ENCODE measurements around the gene CTCFL. TPM values are rescaled to one million over a fixed set of nuclear protein-coding genes. Genes with fewer than 3 reads are reported as not detected.

CTCFL gene
- total and polyA plus RNA-seq, 2 of the 8 experiments (the other 6 are each of a cell fraction or from before 2014, with no cell fraction given) = 0.30 to 0.80 TPM

DNA sequence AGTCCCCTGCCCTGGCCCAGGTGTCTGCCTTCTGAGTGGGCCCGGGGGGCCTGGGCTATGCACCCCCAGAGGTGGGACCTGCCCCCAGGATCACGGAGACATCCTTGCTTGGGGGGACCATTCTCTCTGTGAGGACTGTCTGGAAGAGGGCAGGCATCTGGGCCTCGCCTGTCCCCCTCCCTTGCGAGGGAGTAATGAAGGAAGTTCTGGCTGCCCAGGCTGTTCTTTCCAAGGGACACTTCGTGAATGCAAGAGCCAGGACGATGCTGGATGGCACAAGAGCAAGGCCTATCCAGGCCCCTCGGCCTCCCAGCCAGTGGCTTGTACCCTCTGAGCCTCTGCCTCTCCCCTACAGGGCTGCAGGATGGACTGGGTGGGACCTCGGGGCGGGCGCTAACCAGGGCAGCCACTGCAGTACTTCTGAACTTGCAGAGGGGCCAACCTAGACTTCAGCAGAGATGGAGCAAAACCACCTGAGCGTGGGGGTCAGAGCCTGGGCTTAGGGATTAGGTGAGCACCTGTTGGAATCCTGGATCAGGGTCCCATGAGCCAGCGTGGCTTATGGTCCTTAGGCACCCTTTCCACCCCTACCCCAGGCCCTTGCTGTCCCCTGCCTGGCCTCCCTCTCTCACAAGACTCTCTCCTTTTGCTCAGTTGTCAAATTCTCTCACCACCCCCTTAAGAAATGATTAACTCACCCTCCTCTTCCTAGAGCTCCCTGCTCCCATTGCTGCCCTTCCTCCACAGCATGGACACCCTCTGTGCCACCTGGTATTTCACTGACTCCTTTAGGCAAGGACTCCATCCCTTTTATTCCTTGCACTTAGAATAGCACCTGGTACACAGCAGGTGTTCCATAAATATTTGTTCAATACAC, 53.2 kb downstream of the CTCFL start:
- no peak overlapping the region for H3K56ac ChIP-seq (replicated peaks; ENCODE audit: insufficient read length, low read depth, low read length)
- 0 out of 2 replicates have a peak overlapping the region, but pooled peaks have one; percentile 43 for H2AFZ ChIP-seq (ENCODE audit: low read length)
- no peak overlapping the region for H3K9ac ChIP-seq (replicated peaks in 1 of 4; ENCODE audit: extremely low read depth in 1 of 4, low read depth in 3 of 4, low read length in 3 of 4)
- no peaks in the 10 kb centered on the region for H3K36me3 ChIP-seq (ENCODE audit: control insufficient read depth in 2 of 4, insufficient read depth in 4 of 4, low read length in 3 of 4)
- no peaks in the 10 kb centered on the region; a peak in 1 of 7 replicates for H3K27me3 ChIP-seq (replicated peaks in 1 of 4; ENCODE audit: control insufficient read depth in 3 of 4, extremely low read depth in 1 of 4, insufficient read depth in 3 of 4, low read length in 3 of 4)
- DNase-seq (ENCODE audit: low read depth in 1 of 2, low spot score in 2 of 2) (no peak), FAIRE-seq (no peak)
- no peak overlapping the region for H3K14ac ChIP-seq (ENCODE audit: insufficient read length)
- H3K18ac ChIP-seq (ENCODE audit: extremely low read depth, low read length) = peak overlapping the region; percentile 43; the same call in 1 of the 2 replicates
- peaks cover 0 to 30% (median 19%) of the 10 kb centered on the region in 4 experiments; a peak in 6 of 7 replicates for H3K4me1 ChIP-seq (replicated peaks in 1 of 4; ENCODE audit: control insufficient read depth in 3 of 4, insufficient read depth in 4 of 4, low read length in 3 of 4)
- no peak overlapping the region for H2BK120ac ChIP-seq (replicated peaks; ENCODE audit: low read depth, low read length)
- H3K4ac ChIP-seq (replicated peaks; ENCODE audit: insufficient read length, low read depth, low read length) = no peak overlapping the region
- H4K5ac ChIP-seq (ENCODE audit: insufficient read length, low read depth, low read length) = no peak overlapping the region
- H2AK5ac ChIP-seq (ENCODE audit: low read depth, low read length) = no peak overlapping the region
- peak overlapping the region; percentile 60; the same call in 1 of the 2 replicates for H2BK12ac ChIP-seq (ENCODE audit: low read depth, low read length)
- peak overlapping the region; percentile 31; the same call in 1 of the 2 replicates for H2BK15ac ChIP-seq (ENCODE audit: low read length)
- H2BK20ac ChIP-seq (ENCODE audit: low read length) = peak overlapping the region; percentile 34; the same call in 1 of the 2 replicates
- ChIA-PET CTCF (ENCODE audit: partially characterized antibody) (interaction anchor here (1.1 to 5.3 kb wide), 10 partner anchors 7 to 90 kb away, joined by 3 to 23 read pairs (median 6); partner anchors contain the start of gene RBM38), POLR2A (ENCODE audit: partially characterized antibody) (interaction anchor here (1.1 to 2.1 kb wide), 4 partner anchors 26 to 83 kb away, joined by 3 to 13 read pairs (median 5); partner anchors contain the start of gene RBM38)
- no peak overlapping the region for H3K27ac ChIP-seq (ENCODE audit: low read depth, low read length)
- WGBS, 2 experiments (ENCODE audit: extremely low coverage in 1 of 2, insufficient coverage in 1 of 2, insufficient read length in 1 of 2, insufficient replicate concordance in 2 of 2, low coverage in 1 of 2, low lambda C conversion rate in 2 of 2, missing lambda C conversion rate in 1 of 2) = 75% methylated on average over 12 of the region's 12 CpGs; no CpG with 5 or more reads in 1 of the 2 experiments
- no peaks in the 10 kb centered on the region for H3K23me2 ChIP-seq (ENCODE audit: low read depth, low read length)
- no peaks in the 10 kb centered on the region for H4K20me1 ChIP-seq (replicated peaks in 1 of 2; ENCODE audit: control insufficient read depth in 1 of 2, insufficient read depth in 2 of 2, low read length in 2 of 2)
- no peaks in the 10 kb centered on the region for H3K79me1 ChIP-seq (ENCODE audit: low read depth, low read length)
- no peak overlapping the region for H3K23ac ChIP-seq (ENCODE audit: insufficient read length)
- H4K8ac ChIP-seq (ENCODE audit: extremely low read depth, insufficient read depth, low read length) = peak overlapping the region; percentile 36; the same call in 1 of the 2 replicates
- peak overlapping the region in 1 of 4 experiments; percentile 17; a peak in 1 of 8 replicates for H3K4me3 ChIP-seq (ENCODE audit: extremely low read depth in 1 of 4, insufficient read depth in 2 of 4, low read depth in 3 of 4, low read length in 4 of 4)
- H2BK5ac ChIP-seq (ENCODE audit: low read depth, low read length) = peak overlapping the region; percentile 21; the same call in 1 of the 2 replicates
- H3K9me3 ChIP-seq (ENCODE audit: insufficient read depth in 2 of 2, low read depth in 1 of 2, low read length in 1 of 2) = no peaks in the 10 kb centered on the region
- H3K4me2 ChIP-seq (ENCODE audit: insufficient read depth in 1 of 2, low read depth in 2 of 2, low read length in 2 of 2) = no peak overlapping the region
- H4K91ac ChIP-seq (replicated peaks; ENCODE audit: insufficient read length, low read length) = peak overlapping the region; percentile 29
- no peaks in the 10 kb centered on the region for H3K79me2 ChIP-seq (ENCODE audit: control insufficient read depth in 1 of 2, insufficient read depth in 2 of 2, low read length in 2 of 2)
- TF ChIP-seq BACH1 (IDR thresholded peaks at IDR 0.05; ENCODE audit: low read length) = no peak
- no peak for TF ChIP-seq CEBPB (IDR thresholded peaks at IDR 0.05; ENCODE audit: low read depth, low read length)
- TF ChIP-seq SP1 (IDR thresholded peaks at IDR 0.05; ENCODE audit: low read depth, low read length) = no peak
- TF ChIP-seq SUZ12 (IDR thresholded peaks at IDR 0.05; ENCODE audit: low read length) = no peak
- no peak for TF ChIP-seq ATF2 (IDR thresholded peaks at IDR 0.05; ENCODE audit: low read length)
- no peak for TF ChIP-seq ASH2L (IDR thresholded peaks at IDR 0.05; ENCODE audit: low read length)
- no peak for TF ChIP-seq HDAC2 (IDR thresholded peaks at IDR 0.05; ENCODE audit: borderline replicate concordance in 1 of 2, low read depth in 2 of 2, low read length in 2 of 2)
- no peak for TF ChIP-seq RAD21 (IDR thresholded peaks at IDR 0.05 in 1 of 2, conservative IDR thresholded peaks at IDR 0.05 in 1 of 2; ENCODE audit: low read depth in 2 of 2, low read length in 2 of 2)

Data from H1 (cell line).